SK-MEL-5 (cell line): ENCODE results near the gene SLC22A12. TPM values are rescaled to one million over a fixed set of nuclear protein-coding genes. Genes with fewer than 3 reads are reported as not detected.
"Not testable (repeated sequence)": the region's sequence is repeated elsewhere in the genome, so short reads cannot be mapped to it uniquely, and the experiment has no call there.

Experiments used
- DNase-seq: peaks from one replicate; pipeline ENCODE4 v3.0.0-alpha.2; 2016; ENCODE audit warnings: low read depth, low spot score
- in situ Hi-C: cut with HindIII; loops from 2 replicates; pipeline ENCODE4 v1.10.0; 2016; ENCODE audit warnings: low sequenced_read_pairs, high pct_unique_total_duplicates, low pct_unique_long_range_greater_than_20kb
- total RNA-seq: library from RNA; depleted of rRNA; stranded (reverse); fragments of >200 nt; shearing (Covaris generic); gene quantifications from 2 replicates; pipeline ENCODE4 v1.2.3, GENCODE V29; 2014

SLC22A12 gene
- total RNA-seq, 1 experiment from 2014 or later = not detected

DNA sequence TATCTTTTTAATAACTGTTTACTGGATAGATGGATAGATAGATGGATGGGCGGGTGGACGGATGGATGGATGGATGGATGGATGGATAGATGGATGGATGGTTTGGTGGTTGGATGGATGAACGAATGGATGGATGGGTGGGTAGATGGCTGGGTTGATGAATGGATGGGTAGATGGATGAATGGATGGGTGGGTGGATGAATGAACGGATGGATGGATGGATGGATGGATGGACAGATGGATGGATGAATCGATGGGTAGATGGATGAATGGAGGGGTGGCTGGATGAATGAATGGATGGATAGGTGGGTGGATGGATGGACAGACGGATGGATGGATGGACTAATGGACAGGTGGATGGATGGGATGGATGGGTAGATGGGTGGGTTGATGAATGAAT is 13.8 kb upstream of the SLC22A12 start:
- in situ Hi-C loops = no loop called here
- DNase-seq = no peak

DNA sequence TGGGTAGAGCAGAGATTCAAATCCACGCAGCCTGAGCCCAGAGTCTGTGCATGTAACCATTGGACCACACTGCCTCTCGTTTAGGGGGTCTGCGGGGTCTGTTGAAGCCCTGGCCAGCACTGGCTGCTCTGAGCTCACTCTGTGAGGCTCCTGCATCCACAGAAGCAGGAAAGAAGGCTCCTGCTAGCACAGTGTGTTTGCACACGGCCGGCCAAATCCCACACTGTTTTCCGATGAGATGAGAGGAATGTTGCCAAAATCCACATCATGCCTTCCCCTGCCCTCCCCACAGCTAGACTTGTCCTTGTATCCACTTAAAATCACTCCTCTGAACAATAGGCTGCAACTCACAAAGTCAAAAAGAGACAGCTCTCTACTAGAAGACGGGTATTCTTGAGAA is 10.6 kb upstream of the SLC22A12 start:
- no peak for DNase-seq
- in situ Hi-C loops = no loop called here

DNA sequence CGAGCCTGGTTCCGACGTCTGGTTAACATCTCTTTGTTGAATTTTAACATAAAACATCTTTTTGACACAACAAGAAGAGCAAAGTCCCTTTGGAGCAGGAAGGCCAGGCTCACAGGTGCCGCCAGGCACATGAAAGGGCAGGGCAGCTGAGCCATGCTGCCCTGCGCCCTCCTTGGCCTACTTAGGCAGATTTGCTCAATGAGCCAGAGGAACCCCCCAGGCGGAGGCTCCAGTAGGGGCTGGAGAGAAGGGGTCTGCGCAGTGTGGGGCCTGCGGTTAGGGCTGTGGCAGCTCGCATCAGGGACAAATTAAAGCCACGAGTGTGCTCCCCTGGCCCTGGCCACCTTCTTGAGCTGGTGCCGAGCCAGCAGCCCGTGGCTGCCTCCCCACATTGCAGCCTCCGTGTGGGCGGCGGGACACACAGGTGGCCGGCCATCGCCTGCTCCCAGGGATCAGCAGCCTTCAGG is 9.9 kb upstream of the SLC22A12 start:
- in situ Hi-C loops = no loop called here
- no peak for DNase-seq

DNA sequence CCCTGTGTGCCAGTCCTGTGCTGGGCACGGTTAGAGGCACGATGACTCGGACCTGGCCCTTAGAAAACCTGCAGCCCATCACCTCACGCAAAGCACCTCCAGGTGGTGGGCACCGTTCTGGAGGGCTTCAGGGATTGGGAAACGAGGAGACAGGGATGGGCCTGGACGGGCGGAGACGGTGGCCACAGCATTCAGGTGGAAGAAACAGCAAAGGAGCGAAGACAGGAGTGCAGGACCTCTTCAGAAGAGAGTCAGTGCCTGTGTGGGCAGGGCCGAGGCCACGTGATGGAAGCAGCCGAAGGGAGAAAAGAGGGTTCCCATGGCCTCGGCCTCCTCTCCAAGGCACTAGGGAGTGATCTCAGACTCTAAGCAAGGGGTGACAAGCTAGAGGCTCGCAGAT is 8.1 kb upstream of the SLC22A12 start:
- in situ Hi-C loops = no loop called here
- DNase-seq = no peak

DNA sequence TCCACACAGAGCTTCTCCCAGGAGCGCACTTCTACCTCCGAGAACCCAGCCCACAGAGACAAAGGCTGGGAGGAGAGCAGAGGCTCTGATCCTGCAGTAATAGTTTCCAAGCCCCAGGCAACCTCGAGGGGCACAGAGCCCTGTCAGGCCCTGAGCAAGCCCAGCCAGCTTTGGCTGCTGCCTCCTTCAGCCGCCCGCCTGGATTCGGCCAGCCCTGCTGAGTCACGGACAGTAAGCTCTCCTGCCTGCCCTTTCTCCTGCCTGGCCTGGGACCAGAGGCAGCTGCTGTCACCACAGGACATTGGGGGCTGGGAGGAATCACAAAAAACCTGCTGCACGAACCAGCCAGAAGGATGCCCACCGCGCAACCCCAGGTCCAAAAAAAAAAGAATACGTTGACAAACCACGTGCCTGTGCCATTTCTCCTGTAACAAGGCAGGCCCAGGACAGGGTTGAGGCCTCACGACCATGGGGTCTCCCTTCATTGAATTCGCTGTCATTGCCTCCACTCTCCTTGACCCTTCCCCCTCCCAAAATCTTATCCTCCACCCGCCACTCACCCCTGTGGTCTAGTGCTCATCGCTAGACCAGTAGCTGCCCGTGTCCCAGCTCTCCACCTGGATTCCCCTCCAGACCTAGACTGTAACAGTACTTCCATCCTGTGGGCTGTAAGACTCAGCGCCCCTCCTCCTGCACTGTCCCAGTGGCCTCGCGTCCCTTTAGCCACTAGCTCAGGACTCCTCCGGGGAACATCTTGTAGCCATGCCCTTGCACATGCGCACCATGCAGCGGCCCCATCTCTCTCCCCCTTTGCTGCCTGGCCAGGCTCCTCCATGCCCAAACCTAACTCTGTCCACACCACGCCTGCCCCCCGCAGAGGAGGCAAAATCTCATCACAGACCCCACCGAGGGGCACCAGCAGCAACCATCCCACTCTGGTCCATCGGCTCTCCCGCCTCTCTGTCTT is 7.4 kb upstream of the SLC22A12 start:
- no peak for DNase-seq
- in situ Hi-C loops = no loop called here

DNA sequence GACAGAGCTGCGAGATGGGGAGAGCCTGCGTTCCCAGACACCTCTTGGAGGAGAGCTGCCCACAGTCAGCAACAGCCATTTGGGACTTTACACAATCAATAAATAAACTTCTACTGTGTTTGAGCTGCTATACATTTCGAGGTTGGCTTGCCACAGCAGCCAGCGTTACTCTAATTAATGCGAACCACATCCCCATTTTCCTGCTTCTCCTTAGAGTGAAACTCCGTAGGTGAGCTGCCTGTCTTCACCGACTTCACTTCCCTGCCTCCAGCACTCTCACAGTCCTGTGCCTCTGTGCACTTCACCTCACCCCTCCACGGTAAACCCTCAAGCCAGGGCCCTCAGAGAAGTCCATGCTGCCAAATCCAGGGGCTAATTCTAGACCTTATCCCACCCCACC is 5.9 kb upstream of the SLC22A12 start:
- in situ Hi-C loops = no loop called here

DNA sequence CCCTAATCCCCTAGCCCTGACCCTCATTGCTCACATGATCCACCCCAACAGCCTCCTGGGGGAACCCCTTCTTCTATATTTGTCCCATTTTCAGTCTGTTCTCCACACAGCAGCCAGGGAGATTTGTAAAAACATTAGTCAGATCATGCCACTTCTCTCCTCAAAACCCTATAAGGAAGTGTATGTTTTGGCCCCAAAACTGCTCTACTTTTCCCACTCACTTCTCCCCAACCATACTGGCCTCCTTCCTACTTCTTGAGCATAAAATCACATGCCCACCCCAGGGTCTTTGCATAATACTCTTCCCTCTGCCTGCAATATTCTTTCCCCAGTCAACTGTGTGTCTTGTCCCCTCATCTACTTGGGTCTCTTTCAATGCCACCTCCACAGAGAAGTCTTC is 4.7 kb upstream of the SLC22A12 start:
- DNase-seq = no peak
- in situ Hi-C loops = no loop called here

More for the DNA sequence above, 5.9 kb upstream of the SLC22A12 start:
- DNase-seq = no peak

DNA sequence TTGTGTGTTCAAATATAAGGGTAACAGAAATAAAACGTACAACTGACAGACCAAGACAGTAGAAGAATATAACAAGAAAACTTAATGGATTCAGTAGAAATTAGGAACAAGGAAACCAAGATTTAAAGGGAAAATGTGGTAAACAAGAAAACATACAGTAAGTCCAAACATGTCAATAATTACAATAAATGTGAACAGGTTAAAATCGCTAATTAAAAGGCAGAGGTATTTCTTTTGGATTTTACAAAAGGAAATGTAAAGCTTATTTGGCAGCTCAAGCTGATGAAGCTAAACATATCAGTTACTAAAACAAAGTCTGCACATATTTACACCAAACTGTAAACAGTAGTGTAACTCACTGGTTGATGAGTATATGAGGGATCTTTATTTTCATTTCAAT is 2.3 kb upstream of the SLC22A12 start:
- no peak for DNase-seq
- in situ Hi-C loops = no loop called here

DNA sequence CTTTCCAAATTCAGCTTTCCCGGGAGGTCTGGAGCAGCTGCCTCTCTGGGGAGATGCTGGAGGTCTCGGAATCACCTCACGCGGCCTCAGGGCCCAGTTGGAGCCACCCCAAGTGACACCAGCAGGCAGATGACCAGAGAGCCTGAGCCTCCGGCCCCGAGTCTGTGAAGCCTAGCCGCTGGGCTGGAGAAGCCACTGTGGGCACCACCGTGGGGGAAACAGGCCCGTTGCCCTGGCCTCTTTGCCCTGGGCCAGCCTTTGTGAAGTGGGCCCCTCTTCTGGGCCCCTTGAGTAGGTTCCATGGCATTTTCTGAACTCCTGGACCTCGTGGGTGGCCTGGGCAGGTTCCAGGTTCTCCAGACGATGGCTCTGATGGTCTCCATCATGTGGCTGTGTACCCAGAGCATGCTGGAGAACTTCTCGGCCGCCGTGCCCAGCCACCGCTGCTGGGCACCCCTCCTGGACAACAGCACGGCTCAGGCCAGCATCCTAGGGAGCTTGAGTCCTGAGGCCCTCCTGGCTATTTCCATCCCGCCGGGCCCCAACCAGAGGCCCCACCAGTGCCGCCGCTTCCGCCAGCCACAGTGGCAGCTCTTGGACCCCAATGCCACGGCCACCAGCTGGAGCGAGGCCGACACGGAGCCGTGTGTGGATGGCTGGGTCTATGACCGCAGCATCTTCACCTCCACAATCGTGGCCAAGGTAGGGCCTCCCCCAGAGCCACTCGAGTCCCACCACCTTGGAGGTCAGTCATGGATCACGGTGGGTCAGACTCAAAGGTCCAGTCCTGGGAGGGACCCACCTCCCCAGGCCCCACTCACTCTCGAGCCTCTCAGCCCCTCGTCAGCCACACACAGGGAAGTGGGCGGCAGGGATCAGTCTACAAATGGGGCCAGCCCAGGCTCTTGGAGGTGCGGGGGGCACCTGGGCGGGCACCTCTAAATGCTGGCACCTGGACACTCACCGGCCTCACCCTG is 525 bp downstream of the SLC22A12 start:
- DNase-seq = no peak
- in situ Hi-C loops = no loop called here

DNA sequence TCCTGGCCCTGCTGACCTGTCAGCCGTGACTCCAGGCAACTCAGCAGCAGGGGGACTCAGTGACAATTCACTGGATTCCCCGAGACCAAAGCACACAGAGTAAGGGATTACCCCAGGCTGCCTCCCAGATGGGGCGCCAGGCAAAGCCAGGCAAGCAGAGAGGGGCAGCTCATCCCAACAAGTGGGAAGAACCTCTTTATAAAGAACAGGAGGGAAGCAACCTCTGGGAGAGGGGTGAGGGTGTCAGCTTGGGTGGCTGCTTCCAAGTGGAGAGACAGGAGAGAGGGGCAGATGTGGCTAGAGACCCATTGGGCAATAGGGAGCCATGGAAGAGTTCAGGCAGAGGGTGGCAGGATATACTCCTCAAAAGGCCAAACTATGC is 1.2 kb downstream of the SLC22A12 start:
- in situ Hi-C loops = no loop called here
- no peak for DNase-seq

DNA sequence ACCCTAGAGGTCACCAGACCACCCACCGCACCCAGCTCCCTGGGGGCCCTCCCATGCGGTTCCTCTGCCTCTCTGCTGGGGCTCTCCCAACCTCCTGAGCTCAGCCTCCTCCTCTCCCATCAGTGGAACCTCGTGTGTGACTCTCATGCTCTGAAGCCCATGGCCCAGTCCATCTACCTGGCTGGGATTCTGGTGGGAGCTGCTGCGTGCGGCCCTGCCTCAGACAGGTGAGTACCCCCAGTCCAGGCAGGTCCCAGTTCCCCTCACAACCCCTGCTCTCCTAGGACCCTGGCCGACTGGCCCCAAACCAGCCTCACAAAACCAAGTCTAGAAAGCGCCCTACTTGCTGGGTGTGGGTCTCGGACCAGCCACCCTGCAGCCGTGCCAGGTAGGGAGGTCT is 1.6 kb downstream of the SLC22A12 start:
- DNase-seq = no peak
- in situ Hi-C loops = no loop called here

DNA sequence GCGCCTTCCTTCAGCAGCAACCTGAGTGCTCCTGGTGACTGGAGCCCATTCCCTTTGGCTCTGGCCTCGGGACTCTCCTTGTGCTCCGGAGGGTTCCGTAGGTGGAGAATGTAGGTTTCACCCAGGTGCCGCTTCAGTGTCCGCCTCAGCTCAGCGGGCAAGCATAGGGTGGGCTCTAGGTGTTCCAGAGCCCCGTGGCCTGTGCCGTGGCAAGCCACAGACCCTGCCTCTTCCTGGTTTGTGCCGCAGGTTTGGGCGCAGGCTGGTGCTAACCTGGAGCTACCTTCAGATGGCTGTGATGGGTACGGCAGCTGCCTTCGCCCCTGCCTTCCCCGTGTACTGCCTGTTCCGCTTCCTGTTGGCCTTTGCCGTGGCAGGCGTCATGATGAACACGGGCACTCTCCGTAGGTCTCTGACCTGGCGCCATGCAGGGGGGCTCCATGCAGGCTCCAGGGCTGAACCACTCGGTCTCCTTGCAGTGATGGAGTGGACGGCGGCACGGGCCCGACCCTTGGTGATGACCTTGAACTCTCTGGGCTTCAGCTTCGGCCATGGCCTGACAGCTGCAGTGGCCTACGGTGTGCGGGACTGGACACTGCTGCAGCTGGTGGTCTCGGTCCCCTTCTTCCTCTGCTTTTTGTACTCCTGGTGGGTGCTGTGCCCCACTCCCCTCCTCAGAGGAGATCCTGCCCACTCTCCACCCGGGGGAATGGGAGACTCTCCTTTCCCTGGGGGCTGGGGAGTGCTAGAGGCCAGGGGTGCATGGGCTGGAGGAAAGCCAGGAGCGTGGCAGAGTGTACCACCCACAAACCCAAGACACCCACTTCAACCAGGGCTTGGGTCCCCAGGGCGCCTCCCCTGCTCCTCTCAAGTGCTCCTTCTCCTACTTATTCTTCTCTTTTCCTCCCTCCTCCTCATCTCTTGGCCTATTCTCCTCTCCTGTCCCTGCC is 2.4 kb downstream of the SLC22A12 start:
- in situ Hi-C loops = no loop called here
- no peak for DNase-seq

DNA sequence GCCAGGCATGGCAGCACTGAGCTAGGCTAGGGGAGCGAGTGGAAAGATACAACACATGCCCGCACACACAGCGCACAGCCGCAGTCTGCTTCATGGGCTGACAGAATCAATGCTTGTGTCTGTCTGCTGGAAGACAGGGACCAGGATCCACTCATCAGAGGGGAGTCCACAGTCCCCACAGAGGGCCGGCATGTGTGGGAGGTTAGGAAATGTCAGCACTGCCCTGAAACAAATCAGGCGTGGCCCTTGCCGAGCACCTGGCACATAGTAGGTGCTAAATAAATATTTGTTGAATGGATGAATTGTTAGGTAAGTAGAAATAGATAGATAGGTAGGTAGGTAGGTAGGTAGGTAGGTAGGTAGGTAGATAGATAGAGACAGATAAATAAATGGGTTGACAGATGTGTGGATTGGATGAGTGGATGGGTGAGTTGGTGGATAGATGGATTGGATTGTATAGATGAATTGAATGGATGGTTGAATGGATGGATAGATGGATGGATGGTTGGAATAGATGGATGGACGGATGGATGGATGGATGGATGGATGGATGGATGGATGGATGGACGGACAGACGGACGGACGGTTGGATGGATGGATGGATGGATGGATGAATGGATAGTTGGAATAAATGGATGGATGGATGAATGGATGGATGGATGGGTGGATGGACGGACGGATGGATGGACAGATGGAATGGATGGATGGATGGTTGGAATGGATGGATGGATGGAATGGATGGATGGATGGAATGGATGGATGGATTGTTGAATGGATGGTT is 3.3 kb downstream of the SLC22A12 start:
- in situ Hi-C loops = no loop called here
- DNase-seq = no peak

DNA sequence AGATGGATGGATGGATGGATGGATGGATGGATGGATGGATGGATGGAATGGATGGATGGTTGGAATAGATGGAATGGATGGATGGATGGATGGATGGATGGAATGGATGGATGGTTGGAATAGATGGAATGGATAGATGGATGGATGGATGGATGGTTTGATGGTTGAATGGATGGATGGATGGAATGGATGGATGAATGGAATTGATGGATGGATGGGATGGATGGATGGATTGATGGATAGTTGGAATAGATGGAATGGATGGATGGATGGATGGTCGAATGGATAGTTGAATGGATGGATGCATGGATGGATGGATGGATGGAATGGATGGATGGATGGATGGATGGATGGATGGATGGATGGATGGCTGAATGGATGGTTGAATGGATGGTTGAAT is 4.9 kb downstream of the SLC22A12 start:
- in situ Hi-C loops, DNase-seq: not testable (repeated sequence)

DNA sequence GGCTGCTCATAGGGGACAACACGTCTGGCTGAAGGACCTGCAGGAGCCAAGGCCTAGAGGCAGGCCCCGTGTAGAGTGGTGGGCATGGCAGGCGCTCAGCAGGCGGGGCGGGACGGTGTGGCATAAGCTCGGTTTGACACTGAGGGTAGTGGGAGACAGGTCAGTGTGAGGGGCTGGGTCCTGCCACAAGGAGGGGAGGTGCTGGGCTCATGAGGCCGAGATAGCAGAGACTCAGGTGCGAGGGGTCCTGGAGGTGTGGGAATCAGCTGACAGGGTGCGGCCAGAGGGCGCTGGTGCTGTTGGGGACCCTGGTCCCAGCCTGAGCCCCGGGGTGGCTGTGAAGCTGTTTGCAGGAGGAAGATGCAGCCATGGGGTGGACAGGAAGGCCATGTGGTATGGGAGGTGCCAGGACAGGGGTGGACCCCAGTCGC is 6.7 kb downstream of the SLC22A12 start:
- in situ Hi-C loops = no loop called here
- no peak for DNase-seq

DNA sequence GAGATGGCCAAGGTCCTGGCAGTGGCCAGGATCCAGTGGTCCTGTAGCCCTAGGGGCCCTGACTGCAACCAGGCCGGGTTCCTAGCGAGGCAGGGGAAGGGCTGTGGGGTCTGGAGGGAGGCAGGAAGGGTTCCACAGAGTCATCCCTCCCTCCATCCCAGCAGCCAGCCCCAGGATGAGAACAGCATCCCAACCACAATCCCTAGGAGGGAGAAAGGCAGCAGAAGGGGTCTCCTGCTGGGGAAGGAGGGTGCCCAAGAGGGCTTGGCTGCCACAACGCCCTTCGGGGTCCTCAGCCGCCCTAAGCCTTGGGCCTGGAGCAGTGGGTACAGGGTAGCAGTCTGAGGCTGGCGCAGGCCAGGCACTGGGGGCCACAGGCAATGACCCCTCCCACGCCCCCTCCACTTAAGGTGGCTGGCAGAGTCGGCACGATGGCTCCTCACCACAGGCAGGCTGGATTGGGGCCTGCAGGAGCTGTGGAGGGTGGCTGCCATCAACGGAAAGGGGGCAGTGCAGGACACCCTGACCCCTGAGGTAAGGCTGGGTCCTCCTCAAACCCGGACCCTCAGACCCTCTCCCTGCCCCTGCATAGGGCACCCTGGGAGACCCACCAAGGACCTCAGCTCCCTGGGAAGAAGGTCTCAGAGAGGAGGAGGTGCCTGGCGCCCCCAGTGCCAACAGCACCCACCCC is 7.2 kb downstream of the SLC22A12 start:
- no peak for DNase-seq
- in situ Hi-C loops = no loop called here
